Measurements from ENCODE around the gene FAM184A. TPM values are rescaled to one million over a fixed set of nuclear protein-coding genes. Genes with fewer than 3 reads are reported as not detected.

The FAM184A gene
- total and polyA plus RNA-seq, 2 experiments from 2014 or later, result 13.7 to 18.6 TPM

DNA sequence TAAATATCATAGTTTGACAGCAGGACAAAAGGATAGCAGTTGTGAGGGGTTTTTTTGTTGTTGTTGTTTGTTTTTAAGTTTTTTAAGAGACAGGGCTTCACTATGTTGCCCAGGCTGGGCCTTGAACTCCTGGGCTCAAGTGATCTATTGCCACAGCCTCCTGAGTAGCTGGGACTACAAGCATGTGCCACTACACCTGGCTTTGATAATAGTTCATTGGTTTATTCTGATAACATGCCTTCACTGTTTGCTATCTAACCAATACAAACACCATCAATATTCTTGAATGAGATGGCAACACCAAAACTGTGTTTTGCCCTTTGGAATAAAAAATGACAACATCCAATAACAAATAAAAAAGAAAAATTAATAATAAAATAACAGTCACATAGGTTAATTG is 41.2 kb downstream of the FAM184A start (continued):
- TF ChIP-seq, protein P1, sequence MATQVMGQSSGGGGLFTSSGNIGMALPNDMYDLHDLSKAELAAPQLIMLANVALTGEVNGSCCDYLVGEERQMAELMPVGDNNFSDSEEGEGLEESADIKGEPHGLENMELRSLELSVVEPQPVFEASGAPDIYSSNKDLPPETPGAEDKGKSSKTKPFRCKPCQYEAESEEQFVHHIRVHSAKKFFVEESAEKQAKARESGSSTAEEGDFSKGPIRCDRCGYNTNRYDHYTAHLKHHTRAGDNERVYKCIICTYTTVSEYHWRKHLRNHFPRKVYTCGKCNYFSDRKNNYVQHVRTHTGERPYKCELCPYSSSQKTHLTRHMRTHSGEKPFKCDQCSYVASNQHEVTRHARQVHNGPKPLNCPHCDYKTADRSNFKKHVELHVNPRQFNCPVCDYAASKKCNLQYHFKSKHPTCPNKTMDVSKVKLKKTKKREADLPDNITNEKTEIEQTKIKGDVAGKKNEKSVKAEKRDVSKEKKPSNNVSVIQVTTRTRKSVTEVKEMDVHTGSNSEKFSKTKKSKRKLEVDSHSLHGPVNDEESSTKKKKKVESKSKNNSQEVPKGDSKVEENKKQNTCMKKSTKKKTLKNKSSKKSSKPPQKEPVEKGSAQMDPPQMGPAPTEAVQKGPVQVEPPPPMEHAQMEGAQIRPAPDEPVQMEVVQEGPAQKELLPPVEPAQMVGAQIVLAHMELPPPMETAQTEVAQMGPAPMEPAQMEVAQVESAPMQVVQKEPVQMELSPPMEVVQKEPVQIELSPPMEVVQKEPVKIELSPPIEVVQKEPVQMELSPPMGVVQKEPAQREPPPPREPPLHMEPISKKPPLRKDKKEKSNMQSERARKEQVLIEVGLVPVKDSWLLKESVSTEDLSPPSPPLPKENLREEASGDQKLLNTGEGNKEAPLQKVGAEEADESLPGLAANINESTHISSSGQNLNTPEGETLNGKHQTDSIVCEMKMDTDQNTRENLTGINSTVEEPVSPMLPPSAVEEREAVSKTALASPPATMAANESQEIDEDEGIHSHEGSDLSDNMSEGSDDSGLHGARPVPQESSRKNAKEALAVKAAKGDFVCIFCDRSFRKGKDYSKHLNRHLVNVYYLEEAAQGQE (IDR thresholded peaks at IDR 0.05; ENCODE audit: unreplicated experiment), result no peak
- TF ChIP-seq, protein P2, sequence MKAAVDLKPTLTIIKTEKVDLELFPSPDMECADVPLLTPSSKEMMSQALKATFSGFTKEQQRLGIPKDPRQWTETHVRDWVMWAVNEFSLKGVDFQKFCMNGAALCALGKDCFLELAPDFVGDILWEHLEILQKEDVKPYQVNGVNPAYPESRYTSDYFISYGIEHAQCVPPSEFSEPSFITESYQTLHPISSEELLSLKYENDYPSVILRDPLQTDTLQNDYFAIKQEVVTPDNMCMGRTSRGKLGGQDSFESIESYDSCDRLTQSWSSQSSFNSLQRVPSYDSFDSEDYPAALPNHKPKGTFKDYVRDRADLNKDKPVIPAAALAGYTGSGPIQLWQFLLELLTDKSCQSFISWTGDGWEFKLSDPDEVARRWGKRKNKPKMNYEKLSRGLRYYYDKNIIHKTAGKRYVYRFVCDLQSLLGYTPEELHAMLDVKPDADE (IDR thresholded peaks at IDR 0.05), result no peak
- TF ChIP-seq ZNF331 (CRISPR knock-in tag; IDR thresholded peaks at IDR 0.05; ENCODE audit: low read depth), result no peak
- TF ChIP-seq EZH2phosphoT487 (IDR thresholded peaks at IDR 0.05; ENCODE audit: unreplicated experiment), result no peak

DNA sequence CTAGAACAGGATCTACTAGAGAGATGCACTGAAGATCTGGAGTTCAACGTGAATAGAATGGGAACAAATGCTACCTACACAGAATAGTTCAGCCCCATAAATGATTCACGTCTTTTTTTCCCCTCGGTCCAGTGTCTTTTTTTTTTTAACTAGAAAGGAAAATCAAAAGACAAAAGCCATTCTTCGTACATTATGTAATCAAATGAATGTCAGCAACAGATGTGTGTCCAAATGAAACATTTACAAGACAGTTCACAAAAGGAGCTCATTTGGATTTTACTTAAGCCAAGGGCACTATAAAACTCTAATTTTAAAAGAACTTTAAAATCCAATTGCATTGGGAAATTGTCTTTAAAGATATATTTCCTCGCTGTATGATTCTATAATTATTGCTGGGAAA is 42.4 kb downstream of the FAM184A start:
- no peak overlapping the region for H3K27ac Mint-ChIP-seq
- H4K20me1 ChIP-seq (replicated peaks; ENCODE audit: insufficient read depth), result no peaks in the 10 kb centered on the region

More for the DNA sequence above, 42.4 kb downstream of the FAM184A start:
- TF ChIP-seq, protein P3, sequence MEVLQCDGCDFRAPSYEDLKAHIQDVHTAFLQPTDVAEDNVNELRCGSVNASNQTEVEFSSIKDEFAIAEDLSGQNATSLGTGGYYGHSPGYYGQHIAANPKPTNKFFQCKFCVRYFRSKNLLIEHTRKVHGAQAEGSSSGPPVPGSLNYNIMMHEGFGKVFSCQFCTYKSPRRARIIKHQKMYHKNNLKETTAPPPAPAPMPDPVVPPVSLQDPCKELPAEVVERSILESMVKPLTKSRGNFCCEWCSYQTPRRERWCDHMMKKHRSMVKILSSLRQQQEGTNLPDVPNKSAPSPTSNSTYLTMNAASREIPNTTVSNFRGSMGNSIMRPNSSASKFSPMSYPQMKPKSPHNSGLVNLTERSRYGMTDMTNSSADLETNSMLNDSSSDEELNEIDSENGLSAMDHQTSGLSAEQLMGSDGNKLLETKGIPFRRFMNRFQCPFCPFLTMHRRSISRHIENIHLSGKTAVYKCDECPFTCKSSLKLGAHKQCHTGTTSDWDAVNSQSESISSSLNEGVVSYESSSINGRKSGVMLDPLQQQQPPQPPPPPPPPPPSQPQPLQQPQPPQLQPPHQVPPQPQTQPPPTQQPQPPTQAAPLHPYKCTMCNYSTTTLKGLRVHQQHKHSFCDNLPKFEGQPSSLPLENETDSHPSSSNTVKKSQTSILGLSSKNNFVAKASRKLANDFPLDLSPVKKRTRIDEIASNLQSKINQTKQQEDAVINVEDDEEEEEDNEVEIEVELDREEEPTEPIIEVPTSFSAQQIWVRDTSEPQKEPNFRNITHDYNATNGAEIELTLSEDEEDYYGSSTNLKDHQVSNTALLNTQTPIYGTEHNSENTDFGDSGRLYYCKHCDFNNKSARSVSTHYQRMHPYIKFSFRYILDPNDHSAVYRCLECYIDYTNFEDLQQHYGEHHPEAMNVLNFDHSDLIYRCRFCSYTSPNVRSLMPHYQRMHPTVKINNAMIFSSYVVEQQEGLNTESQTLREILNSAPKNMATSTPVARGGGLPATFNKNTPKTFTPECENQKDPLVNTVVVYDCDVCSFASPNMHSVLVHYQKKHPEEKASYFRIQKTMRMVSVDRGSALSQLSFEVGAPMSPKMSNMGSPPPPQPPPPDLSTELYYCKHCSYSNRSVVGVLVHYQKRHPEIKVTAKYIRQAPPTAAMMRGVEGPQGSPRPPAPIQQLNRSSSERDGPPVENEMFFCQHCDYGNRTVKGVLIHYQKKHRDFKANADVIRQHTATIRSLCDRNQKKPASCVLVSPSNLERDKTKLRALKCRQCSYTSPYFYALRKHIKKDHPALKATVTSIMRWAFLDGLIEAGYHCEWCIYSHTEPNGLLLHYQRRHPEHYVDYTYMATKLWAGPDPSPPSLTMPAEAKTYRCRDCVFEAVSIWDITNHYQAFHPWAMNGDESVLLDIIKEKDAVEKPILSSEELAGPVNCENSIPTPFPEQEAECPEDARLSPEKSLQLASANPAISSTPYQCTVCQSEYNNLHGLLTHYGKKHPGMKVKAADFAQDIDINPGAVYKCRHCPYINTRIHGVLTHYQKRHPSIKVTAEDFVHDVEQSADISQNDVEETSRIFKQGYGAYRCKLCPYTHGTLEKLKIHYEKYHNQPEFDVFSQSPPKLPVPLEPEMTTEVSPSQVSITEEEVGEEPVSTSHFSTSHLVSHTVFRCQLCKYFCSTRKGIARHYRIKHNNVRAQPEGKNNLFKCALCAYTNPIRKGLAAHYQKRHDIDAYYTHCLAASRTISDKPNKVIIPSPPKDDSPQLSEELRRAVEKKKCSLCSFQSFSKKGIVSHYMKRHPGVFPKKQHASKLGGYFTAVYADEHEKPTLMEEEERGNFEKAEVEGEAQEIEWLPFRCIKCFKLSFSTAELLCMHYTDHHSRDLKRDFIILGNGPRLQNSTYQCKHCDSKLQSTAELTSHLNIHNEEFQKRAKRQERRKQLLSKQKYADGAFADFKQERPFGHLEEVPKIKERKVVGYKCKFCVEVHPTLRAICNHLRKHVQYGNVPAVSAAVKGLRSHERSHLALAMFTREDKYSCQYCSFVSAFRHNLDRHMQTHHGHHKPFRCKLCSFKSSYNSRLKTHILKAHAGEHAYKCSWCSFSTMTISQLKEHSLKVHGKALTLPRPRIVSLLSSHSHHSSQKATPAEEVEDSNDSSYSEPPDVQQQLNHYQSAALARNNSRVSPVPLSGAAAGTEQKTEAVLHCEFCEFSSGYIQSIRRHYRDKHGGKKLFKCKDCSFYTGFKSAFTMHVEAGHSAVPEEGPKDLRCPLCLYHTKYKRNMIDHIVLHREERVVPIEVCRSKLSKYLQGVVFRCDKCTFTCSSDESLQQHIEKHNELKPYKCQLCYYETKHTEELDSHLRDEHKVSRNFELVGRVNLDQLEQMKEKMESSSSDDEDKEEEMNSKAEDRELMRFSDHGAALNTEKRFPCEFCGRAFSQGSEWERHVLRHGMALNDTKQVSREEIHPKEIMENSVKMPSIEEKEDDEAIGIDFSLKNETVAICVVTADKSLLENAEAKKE (CRISPR knock-in tag; IDR thresholded peaks at IDR 0.05), result no peak
- TF ChIP-seq CREB1 (CRISPR knock-in tag; IDR thresholded peaks at IDR 0.05; ENCODE audit: low read depth) (no peak), NANOG (IDR thresholded peaks at IDR 0.05; ENCODE audit: borderline replicate concordance) (no peak), ZNF114 (CRISPR knock-in tag; IDR thresholded peaks at IDR 0.05) (no peak), JUNB (IDR thresholded peaks at IDR 0.05; ENCODE audit: unreplicated experiment) (no peak)
- TF ChIP-seq, protein P4, sequence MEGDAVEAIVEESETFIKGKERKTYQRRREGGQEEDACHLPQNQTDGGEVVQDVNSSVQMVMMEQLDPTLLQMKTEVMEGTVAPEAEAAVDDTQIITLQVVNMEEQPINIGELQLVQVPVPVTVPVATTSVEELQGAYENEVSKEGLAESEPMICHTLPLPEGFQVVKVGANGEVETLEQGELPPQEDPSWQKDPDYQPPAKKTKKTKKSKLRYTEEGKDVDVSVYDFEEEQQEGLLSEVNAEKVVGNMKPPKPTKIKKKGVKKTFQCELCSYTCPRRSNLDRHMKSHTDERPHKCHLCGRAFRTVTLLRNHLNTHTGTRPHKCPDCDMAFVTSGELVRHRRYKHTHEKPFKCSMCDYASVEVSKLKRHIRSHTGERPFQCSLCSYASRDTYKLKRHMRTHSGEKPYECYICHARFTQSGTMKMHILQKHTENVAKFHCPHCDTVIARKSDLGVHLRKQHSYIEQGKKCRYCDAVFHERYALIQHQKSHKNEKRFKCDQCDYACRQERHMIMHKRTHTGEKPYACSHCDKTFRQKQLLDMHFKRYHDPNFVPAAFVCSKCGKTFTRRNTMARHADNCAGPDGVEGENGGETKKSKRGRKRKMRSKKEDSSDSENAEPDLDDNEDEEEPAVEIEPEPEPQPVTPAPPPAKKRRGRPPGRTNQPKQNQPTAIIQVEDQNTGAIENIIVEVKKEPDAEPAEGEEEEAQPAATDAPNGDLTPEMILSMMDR (conservative IDR thresholded peaks at IDR 0.05; ENCODE audit: low read depth in 2 of 2), result no peak
- peaks cover 64% of the 10 kb centered on the region for H3K4me1 Mint-ChIP-seq
- Histone ChIP-seq H3K36me3 (ENCODE audit: insufficient read depth) (no peaks in the 10 kb centered on the region), H3K4me1 (ENCODE audit: insufficient read depth) (peaks cover 28% of the 10 kb centered on the region), H2AFZ (no peak overlapping the region), H3F3A (replicated peaks; ENCODE audit: low read depth) (no peaks in the 10 kb centered on the region), H3K27me3 (ENCODE audit: insufficient read depth) (no peaks in the 10 kb centered on the region; the same call in 1 of the 2 replicates), H3K9me2 (ENCODE audit: insufficient read depth) (no peaks in the 10 kb centered on the region), H3K4me3 (peak overlapping the region; percentile 5), H3K27ac (ENCODE audit: low read depth) (no peak overlapping the region), H3K4me2 (peak overlapping the region; percentile 18), H3K79me2 (replicated peaks; ENCODE audit: insufficient read depth) (no peaks in the 10 kb centered on the region)
- H3K9me3 Mint-ChIP-seq, result no peaks in the 10 kb centered on the region
- H3K36me3 Mint-ChIP-seq (ENCODE audit: low read depth), result no peaks in the 10 kb centered on the region
- no peak for ATAC-seq
- H3K4me3 Mint-ChIP-seq, result no peak overlapping the region
- DNase-seq (ENCODE audit: low spot score), result no peak
- H3K27me3 Mint-ChIP-seq (ENCODE audit: insufficient read depth, low read depth, poor library complexity), result peaks cover 3% of the 10 kb centered on the region

Data from GM23338 (cell line).